B cell (primary cell): Measurements from ENCODE around the gene HELB. TPM values are rescaled to one million over a fixed set of nuclear protein-coding genes. Genes with fewer than 3 reads are reported as not detected.
A peak's percentile ranks its signal among the peaks of the same experiment; 100 is the strongest.

Experiments
- ATAC-seq: fragments of 200-7000 bp; cut with Tn5 transposase; one replicate; pipeline ENCODE4 v1.10.0; 2021; ENCODE audit warnings: low read depth, mild to moderate bottlenecking, moderate number of reproducible peaks, moderate library complexity
- CTCF ChIA-PET: fragments of 350-600 bp; sonication (Branson Sonifier 250); formaldehyde crosslinking; loops from one replicate; lab custom pipeline; 2021; ENCODE audit warnings: antibody characterized with exemption, inconsistent platforms; lab: Charles Lee
- POLR2A ChIA-PET: fragments of 350-600 bp; sonication (Branson Sonifier 250); formaldehyde crosslinking; loops from one replicate; lab custom pipeline; 2021; ENCODE audit warnings: antibody characterized with exemption; lab: Charles Lee
- DNase-seq: peaks from one replicate; pipeline ENCODE4 v3.0.0; 2013
- H2AFZ ChIP-seq: 2 replicates; pipeline ENCODE4 v1.6.1; 2012; ENCODE audit warnings: mild to moderate bottlenecking, low read depth, low read length; ENCODE audit not compliant: insufficient read depth, poor library complexity, severe bottlenecking
- H3K27ac ChIP-seq, 2 donors: 1 replicate in 1 of 2; 2 replicates in 1 of 2; pipeline ENCODE4 v1.5.1; 2012 to 2013; ENCODE audit warnings: low read length in 2 of 2, mild to moderate bottlenecking in 2 of 2, moderate library complexity in 1 of 2
- H3K27me3 ChIP-seq, 4 experiments: fragments of 200-600 bp in 1 of 4; sonication (generic) in 1 of 4; replicated peaks in 1 of 4; 1 replicate in 2 of 4; 2 replicates in 2 of 4; pipeline versions ENCODE4 v1.6.1 to v1.7.0; 2013 to 2016; ENCODE audit warnings: low read length in 3 of 4, mild to moderate bottlenecking in 2 of 4, mixed read lengths in 1 of 4, moderate library complexity in 1 of 4; ENCODE audit not compliant: insufficient read depth in 4 of 4, control insufficient read depth in 3 of 4; ENCODE audit errors: control extremely low read depth in 1 of 4
- H3K36me3 ChIP-seq, 2 experiments: replicated peaks in 1 of 2; 1 replicate in 1 of 2; 2 replicates in 1 of 2; pipeline versions ENCODE4 v1.6.1 to v1.7.1; 2013; ENCODE audit warnings: low read length in 1 of 2; ENCODE audit not compliant: insufficient read depth in 2 of 2, control insufficient read depth in 1 of 2; ENCODE audit errors: control extremely low read depth in 1 of 2, extremely low read depth in 1 of 2
- H3K4me1 ChIP-seq, 2 donors: fragments of 200-600 bp in 1 of 2; sonication (generic) in 1 of 2; 1 replicate in 1 of 2; 2 replicates in 1 of 2; pipeline versions ENCODE4 v1.5.1 to v1.6.1; 2013 to 2017; ENCODE audit warnings: low read length in 2 of 2; ENCODE audit not compliant: control insufficient read depth in 2 of 2, insufficient read depth in 2 of 2
- H3K4me2 ChIP-seq: replicated peaks from 2 replicates; pipeline ENCODE3; 2012; ENCODE audit warnings: mild to moderate bottlenecking, low read depth, low read length; ENCODE audit not compliant: poor library complexity, severe bottlenecking
- H3K4me3 ChIP-seq, 5 experiments: fragments of 200-600 bp in 1 of 5; sonication (generic) in 1 of 5; 1 replicate in 3 of 5; 2 replicates in 2 of 5; pipeline versions ENCODE4 v1.5.1 to v1.7.0; 2011 to 2016; ENCODE audit warnings: low read length in 4 of 5, mild to moderate bottlenecking in 4 of 5, low read depth in 2 of 5, control low read depth in 1 of 5, moderate library complexity in 1 of 5; ENCODE audit not compliant: insufficient read depth in 1 of 5; ENCODE audit errors: control extremely low read depth in 1 of 5, extremely low read depth in 1 of 5
- H3K79me2 ChIP-seq: fragments of 200-600 bp; sonication (generic); one replicate; pipeline ENCODE4 v1.6.0; 2016; ENCODE audit warnings: low read length; ENCODE audit not compliant: control insufficient read depth, insufficient read depth
- H3K9ac ChIP-seq: fragments of 200-600 bp; sonication (generic); 2 replicates; pipeline ENCODE4 v1.6.1; 2017; ENCODE audit warnings: mild to moderate bottlenecking, low read length, moderate library complexity
- H3K9me3 ChIP-seq, 3 donors: one replicate each; pipeline versions ENCODE4 v1.6.1 to v1.7.1; 2013; ENCODE audit warnings: low read length in 2 of 3; ENCODE audit not compliant: control insufficient read depth in 2 of 3, insufficient read depth in 1 of 3; ENCODE audit errors: control extremely low read depth in 1 of 3
- H4K20me1 ChIP-seq: 2 replicates; pipeline ENCODE4 v1.6.0; 2012; ENCODE audit warnings: mild to moderate bottlenecking, low read length; ENCODE audit not compliant: insufficient read depth, control insufficient read depth, poor library complexity, severe bottlenecking
- H3K27ac Mint-ChIP-seq: one replicate; pipeline ENCODE4 v1.8.0; 2021; ENCODE audit warnings: mixed read lengths
- H3K27me3 Mint-ChIP-seq: one replicate; pipeline ENCODE4 v1.8.0; 2021; ENCODE audit warnings: mixed read lengths
- H3K4me1 Mint-ChIP-seq: one replicate; pipeline ENCODE4 v1.8.0; 2021; ENCODE audit warnings: mixed read lengths
- H3K4me3 Mint-ChIP-seq: one replicate; pipeline ENCODE4 v1.8.0; 2021; ENCODE audit warnings: mixed read lengths
- H3K9me3 Mint-ChIP-seq: one replicate; pipeline ENCODE4 v1.8.0; 2022; ENCODE audit warnings: mixed read lengths; ENCODE audit not compliant: insufficient read depth
- EZH2 ChIP-seq: IDR thresholded peaks from 2 replicates; pipeline ENCODE4 v1.6.1; 2012; ENCODE audit warnings: borderline replicate concordance, low read depth, mild to moderate bottlenecking, moderate library complexity, low read length; ENCODE audit not compliant: insufficient read depth, poor library complexity, severe bottlenecking
- WGBS: methylation state at CpG from one replicate; pipeline ENCODE4 v1.1.5; 2013; ENCODE audit warnings: missing lambda C conversion rate; ENCODE audit not compliant: insufficient coverage; 5-methylcytosine and 5-hydroxymethylcytosine counted together
- intact Hi-C: fragments of 100-400 bp; cut with micrococcal nuclease; formaldehyde crosslinking; loops from one replicate; pipeline ENCODE4 v1.10.0; 2022
- polyA plus RNA-seq: library from polyadenylated mRNA; depleted of rRNA; stranded (reverse); fragments of >200 nt; gene quantifications from 2 replicates; pipeline ENCODE4 v1.2.3, GENCODE V29; 2012
- total RNA-seq, 2 donors: library from RNA; stranded (reverse); fragments of 120-200 nt in 1 of 2; gene quantifications; 1 replicate in 1 of 2; 2 replicates in 1 of 2; pipeline versions ENCODE4 v1.2.3 to v1.2.4, GENCODE V29; 2013 to 2022
- TF ChIP-seq, protein P1 (sequence below): fragments of 200-600 bp; IDR thresholded peaks from one replicate; pipeline ENCODE4 v1.8.0; 2022; ENCODE audit warnings: antibody characterized with exemption, mild to moderate bottlenecking

HELB gene
- total and polyA plus RNA-seq, 2 donors (not counting 1 experiment from before 2014, with no cell fraction given): 2.4 to 10.0 TPM

DNA sequence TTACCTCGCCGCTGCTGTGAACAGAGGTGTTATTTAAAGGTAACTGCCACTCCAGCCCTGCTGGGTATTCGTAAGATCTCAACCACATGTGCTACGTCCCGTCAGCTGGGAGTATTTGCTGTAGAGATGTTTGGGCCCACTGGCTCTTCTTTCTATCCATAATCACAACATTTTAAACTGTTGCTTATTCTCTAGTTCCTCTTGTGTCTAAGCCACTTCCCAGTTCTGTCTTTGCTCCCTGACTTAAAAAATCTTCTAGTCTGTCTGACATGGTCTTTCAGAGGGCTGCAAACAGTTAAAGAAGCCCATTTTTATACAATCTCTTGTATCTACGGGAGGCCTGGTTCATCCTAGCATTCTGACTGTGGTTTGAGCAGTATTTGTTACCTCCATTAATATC lies 33.2 kb upstream of the HELB start:
- no peaks in the 10 kb centered on the region for H3K36me3 ChIP-seq
- CTCF ChIA-PET: interaction anchor here (1.0 to 7.7 kb wide), 13 partner anchors 20 to 593 kb away, joined by 3 to 106 read pairs (median 5); no protein-coding TSS in a partner anchor
- H3K27me3 ChIP-seq: no peaks in the 10 kb centered on the region
- no peak overlapping the region for H3K4me3 Mint-ChIP-seq
- WGBS: 100% methylated on average over 2 of the region's 6 CpGs
- no peak overlapping the region for H3K4me3 ChIP-seq
- no peaks in the 10 kb centered on the region for H4K20me1 ChIP-seq
- H3K4me1 Mint-ChIP-seq: no peaks in the 10 kb centered on the region
- H3K4me1 ChIP-seq: peaks cover 0 to 6% of the 10 kb centered on the region in 2 donors
- ATAC-seq (no peak), DNase-seq (no peak)
- intact Hi-C loops: loop anchor here (1.0 kb wide), 1 partner anchor 592 kb away; no protein-coding TSS in a partner anchor
- no peak overlapping the region for H3K27ac Mint-ChIP-seq
- H3K9ac ChIP-seq: no peak overlapping the region
- no peak overlapping the region for H3K4me2 ChIP-seq
- no peaks in the 10 kb centered on the region for H3K79me2 ChIP-seq
- no peak overlapping the region for H3K27ac ChIP-seq
- POLR2A ChIA-PET: no interaction called here
- H3K9me3 Mint-ChIP-seq: no peaks in the 10 kb centered on the region
- H3K9me3 ChIP-seq: no peaks in the 10 kb centered on the region
- H2AFZ ChIP-seq: no peak overlapping the region
- H3K27me3 Mint-ChIP-seq: peaks cover 9% of the 10 kb centered on the region
- TF ChIP-seq EZH2: no peak
- TF ChIP-seq, protein P1, sequence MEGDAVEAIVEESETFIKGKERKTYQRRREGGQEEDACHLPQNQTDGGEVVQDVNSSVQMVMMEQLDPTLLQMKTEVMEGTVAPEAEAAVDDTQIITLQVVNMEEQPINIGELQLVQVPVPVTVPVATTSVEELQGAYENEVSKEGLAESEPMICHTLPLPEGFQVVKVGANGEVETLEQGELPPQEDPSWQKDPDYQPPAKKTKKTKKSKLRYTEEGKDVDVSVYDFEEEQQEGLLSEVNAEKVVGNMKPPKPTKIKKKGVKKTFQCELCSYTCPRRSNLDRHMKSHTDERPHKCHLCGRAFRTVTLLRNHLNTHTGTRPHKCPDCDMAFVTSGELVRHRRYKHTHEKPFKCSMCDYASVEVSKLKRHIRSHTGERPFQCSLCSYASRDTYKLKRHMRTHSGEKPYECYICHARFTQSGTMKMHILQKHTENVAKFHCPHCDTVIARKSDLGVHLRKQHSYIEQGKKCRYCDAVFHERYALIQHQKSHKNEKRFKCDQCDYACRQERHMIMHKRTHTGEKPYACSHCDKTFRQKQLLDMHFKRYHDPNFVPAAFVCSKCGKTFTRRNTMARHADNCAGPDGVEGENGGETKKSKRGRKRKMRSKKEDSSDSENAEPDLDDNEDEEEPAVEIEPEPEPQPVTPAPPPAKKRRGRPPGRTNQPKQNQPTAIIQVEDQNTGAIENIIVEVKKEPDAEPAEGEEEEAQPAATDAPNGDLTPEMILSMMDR: no peak

DNA sequence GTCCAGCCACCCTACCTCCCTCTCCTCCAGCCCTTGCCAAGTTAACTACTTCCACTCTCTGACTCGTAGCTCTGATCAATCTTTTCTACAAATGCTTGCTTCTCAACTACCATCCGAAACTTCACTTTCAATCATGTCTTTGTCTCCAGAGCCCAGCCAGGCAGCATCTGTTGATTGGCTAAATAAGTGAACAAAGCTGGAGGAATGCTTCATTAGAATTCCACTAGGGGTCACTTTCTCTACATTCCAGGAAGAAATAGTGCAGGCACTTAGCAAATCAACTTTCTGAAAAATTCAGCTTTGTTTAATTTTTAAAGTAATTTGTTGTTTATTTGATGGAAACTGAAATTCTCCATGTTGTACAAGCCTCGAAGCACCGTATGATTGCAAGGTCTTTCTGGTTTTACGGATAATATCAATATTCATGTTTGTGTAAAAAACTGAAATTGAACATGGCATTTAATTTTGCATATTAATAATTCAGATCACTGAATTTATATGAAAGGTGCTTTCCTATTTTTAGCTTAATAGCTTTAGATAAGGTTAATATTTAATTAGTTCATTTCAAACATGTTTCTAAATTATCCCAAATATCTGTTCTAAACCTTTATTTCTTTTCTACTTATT lies 32.4 kb upstream of the HELB start:
- H3K9ac ChIP-seq: no peak overlapping the region

More for the DNA sequence above, 32.4 kb upstream of the HELB start:
- Mint-ChIP-seq H3K9me3 (no peaks in the 10 kb centered on the region), H3K4me3 (no peak overlapping the region), H3K27ac (no peak overlapping the region), H3K4me1 (no peaks in the 10 kb centered on the region), H3K27me3 (peaks cover 4% of the 10 kb centered on the region)
- H3K4me3 ChIP-seq: no peak overlapping the region
- intact Hi-C loops: loop anchor here (1.0 kb wide), 2 partner anchors 424 to 591 kb away; no protein-coding TSS in a partner anchor
- no peak overlapping the region for H3K27ac ChIP-seq
- ChIA-PET CTCF (interaction anchor here (0.7 to 7.7 kb wide), 24 partner anchors 9 to 592 kb away, joined by 3 to 106 read pairs (median 4); partner anchors contain the start of gene TMBIM4), POLR2A (no interaction called here)
- H3K27me3 ChIP-seq: no peaks in the 10 kb centered on the region
- H4K20me1 ChIP-seq: no peaks in the 10 kb centered on the region
- ATAC-seq (peak; percentile 31), DNase-seq (peak; percentile 42)
- H2AFZ ChIP-seq: no peak overlapping the region
- H3K79me2 ChIP-seq: no peaks in the 10 kb centered on the region
- WGBS: 70% methylated on average over 1 of the region's 5 CpGs
- H3K4me1 ChIP-seq: peaks cover 0 to 6% of the 10 kb centered on the region in 2 donors
- H3K9me3 ChIP-seq: no peaks in the 10 kb centered on the region
- H3K4me2 ChIP-seq: no peak overlapping the region
- TF ChIP-seq, protein P1: peak; percentile 65
- no peak for TF ChIP-seq EZH2
- H3K36me3 ChIP-seq: no peaks in the 10 kb centered on the region
